KG1 (cell line): Measurements from ENCODE around the gene EVI5.
"Not testable (repeated sequence)": the region's sequence is repeated elsewhere in the genome, so short reads cannot be mapped to it uniquely, and the experiment has no call there.

Experiments
- DNase-seq: peaks from one replicate; lab custom pipeline; 2025; lab: John Stamatoyannopoulos, UW

The EVI5 gene

DNA sequence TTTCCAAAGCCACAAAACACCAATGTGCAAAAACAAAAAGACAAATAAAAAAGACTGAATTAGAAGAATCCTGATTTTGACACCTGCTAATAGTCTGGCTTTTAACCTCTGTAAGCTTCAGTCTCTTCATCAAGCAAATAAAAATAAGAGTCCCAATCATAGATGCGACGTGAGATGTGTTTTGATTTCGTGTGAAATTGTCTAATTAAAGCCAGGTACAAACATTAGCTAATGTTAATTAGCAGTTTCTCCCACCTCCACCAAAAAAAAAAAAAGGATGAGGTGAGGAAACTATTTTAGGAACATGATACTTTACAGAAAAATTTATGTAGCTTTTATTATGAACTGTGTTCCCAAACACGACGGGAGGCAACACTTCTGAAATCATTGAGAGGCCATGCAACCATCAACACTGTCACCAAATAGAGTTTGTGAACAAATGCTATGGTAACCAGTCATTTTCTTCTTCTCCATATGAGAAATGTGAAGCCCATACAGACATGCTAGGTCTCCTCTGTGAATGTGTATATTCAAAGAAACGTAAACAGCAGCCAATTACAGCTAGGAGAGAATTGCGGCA, 6.7 kb upstream of the EVI5 start:
- DNase-seq = no peak

DNA sequence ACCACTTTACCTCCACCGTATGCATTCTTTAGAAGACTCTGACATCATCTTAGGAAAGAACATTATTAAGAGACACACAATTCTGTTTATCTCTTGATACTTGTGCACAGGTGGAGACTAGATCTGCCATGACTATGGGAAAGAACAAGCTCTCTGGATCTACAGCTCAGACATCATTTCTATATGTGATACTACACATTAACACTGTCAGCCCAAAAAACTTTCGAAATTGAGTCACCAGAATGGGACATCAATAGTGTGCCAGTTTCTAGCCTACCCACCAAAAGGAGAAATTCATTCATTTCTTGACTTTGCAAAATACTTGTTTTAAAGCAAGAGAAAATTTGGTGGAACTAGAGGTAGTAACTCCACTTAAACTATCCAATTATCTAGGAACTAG, 6.0 kb upstream of the EVI5 start:
- DNase-seq = no peak

DNA sequence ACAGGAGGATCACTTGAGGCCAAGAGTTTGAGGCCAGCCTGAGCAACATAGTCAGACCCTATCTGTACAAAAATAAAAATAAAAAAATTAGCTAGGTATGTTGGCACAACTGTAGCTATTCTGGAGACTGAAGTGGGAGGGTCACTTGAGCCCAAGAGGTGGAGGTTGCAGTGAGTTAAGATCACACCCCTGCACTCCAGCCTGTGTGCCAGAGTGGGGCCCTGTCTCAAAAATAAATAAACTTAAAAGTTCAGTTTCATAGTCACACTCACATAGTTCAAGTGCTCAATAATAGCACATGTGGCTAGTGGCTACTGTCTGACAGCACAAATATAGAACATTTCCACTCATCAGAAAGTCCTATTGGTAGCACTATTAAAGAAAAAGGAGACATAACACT, 5.2 kb upstream of the EVI5 start:
- no peak for DNase-seq

GRCh38 chr1:92786111-92786901, 1.4 kb upstream of the EVI5 start:
- DNase-seq = no peak

- no peak for DNase-seq
These were observed 778 bp downstream of the EVI5 start for GRCh38 chr1:92784021-92784638.

DNA sequence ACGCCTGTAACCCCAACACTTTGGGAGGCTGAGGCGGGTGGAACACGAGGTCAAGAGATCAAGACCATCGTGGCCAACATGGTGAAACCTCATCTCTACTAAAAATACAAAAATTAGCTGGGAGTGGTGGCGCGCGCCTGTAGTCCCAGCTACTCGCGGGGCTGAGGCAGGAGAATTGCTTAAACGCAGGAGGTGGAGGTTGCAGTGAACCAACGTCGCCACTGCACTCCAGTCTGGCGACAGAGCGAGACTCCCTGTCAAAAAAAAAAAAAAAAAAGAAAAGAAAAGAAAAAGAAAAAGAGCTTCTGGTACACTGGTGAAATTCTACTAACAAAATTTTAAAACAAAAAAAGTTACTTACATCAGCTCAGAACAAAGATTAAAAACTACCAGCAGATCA, 1.4 kb downstream of the EVI5 start:
- not testable (repeated sequence) for DNase-seq

DNA sequence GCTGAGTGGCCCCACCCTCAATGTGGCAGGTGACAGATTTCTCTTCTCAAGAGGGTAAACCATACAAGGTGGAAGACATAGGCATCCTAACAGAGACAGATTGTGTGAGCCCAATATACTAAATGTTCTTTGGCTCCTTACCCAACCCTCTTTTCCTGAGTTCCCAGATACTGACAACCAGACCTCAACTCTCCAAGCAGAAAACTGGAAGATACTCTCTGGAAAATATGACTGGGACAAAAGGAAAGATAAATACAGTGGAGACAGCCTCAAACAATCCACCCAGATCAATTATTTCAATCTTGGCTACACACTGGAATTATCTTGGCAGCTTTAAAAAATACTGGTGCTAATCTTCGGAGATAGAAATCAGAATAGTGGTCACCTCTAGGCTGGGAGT, 6.5 kb downstream of the EVI5 start:
- no peak for DNase-seq

GRCh38 chr1:92774407-92774806, 10.5 kb downstream of the EVI5 start:
- DNase-seq = no peak

GRCh38 chr1:92773749-92774148, 11.2 kb downstream of the EVI5 start:
- DNase-seq = not testable (repeated sequence)

- DNase-seq = no peak
These were observed 15.1 kb downstream of the EVI5 start for GRCh38 chr1:92769856-92770255.

GRCh38 chr1:92768915-92769314, 16.0 kb downstream of the EVI5 start:
- no peak for DNase-seq

- DNase-seq = no peak
These were observed 16.6 kb downstream of the EVI5 start for GRCh38 chr1:92768296-92768695.

GRCh38 chr1:92764116-92764515, 20.8 kb downstream of the EVI5 start:
- no peak for DNase-seq

DNA sequence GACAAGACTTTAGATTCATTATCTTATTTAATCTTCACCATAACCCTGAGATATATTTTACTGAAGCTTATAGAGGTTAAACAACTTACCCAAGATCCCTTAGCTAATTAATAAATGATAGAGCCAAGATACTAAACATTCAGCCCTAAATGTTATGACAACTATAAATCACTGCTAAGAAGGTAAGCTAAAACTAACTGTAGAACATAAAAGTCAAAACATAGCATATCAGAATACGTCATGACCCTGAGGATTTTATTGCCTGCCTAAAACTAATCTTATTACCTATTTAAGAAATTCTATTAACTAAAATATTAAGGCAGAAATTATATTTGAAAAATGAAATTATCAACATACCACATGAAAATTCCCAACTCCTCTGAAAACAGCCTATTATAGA, 22.6 kb downstream of the EVI5 start:
- no peak for DNase-seq

GRCh38 chr1:92759361-92759760, 25.5 kb downstream of the EVI5 start:
- no peak for DNase-seq

DNA sequence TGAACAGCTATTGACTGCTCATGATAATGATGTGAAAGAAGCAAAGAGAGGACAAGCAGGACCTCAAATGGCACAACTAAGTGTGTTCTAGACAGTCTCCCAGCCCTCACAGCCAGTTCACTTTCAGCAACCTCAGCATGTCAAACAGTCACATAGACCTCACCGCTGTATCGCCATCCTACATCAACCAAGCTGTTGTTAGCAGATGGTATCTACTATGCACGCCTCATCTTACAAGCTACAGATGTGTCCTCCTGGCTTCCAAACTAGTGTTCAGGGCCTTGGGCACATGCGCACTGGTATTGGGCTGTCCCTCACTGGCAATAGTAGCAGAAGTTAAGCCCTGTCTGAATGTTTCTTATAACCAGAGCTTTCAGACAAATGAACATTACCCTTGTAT, 28.4 kb downstream of the EVI5 start:
- no peak for DNase-seq

DNA sequence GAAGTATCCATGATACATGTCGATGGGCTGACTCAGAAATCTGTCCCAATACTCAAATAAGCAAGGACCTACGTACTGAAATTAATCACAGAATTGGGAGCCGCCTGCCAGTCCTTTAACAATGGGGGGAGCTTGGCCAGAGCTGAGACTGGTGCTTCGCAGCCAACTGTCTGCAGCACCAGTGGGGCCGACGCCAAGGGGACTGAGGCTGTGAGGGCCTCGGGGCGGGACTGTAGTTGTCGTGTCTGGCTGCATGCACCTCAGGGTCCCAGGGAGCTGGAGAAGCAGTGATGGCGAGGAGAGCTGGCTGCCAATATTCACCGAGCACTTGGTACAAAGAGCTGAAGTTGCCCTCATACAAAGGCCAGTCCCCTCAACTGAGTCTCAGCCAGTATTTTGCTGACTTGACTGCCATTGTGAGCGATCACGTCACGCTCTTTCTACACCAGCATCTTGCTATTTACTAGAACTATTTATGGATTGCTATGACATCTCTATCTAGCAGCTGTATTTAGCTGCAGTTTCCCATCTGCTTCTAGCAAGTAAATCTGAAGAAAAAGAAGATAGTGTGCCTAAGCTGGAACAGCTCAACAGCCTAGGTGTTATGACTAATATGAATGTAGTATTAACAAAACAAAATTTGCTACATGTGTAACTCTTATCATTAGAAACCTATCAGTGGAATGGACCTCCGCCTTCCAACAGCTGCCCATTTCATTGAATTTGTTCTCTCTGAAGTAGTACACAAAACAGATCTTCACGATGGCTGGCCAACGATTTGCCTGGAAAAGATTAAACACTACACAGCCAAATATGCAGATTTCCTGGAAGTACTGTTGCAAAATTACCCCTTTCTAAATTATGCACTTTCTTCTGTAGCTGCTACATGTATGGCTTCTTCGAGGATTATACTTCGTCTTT, 29.1 kb downstream of the EVI5 start:
- DNase-seq = no peak

- DNase-seq = no peak
These were observed 30.2 kb downstream of the EVI5 start for GRCh38 chr1:92754719-92755050.

- DNase-seq = no peak
These were observed 30.7 kb downstream of the EVI5 start for GRCh38 chr1:92754000-92754718.

DNA sequence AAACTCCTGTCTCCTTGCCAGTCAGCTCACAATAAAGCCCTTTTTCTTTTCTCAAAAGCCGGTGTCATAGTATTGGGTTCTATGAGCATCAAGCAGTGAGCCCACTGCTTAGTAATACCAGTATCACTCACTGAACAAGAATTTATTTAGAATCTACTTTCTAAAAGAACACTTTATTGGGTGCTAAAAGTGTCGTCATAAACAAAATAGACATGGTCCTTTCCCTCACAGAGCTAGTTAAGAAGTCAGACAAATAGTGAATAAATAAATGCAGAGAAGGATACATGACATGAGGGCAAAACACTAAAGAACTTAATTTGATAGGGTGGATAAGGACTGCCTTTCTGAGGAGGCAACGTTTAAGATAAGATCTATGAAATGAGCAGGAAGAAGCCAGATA, 32.2 kb downstream of the EVI5 start:
- DNase-seq = no peak

DNA sequence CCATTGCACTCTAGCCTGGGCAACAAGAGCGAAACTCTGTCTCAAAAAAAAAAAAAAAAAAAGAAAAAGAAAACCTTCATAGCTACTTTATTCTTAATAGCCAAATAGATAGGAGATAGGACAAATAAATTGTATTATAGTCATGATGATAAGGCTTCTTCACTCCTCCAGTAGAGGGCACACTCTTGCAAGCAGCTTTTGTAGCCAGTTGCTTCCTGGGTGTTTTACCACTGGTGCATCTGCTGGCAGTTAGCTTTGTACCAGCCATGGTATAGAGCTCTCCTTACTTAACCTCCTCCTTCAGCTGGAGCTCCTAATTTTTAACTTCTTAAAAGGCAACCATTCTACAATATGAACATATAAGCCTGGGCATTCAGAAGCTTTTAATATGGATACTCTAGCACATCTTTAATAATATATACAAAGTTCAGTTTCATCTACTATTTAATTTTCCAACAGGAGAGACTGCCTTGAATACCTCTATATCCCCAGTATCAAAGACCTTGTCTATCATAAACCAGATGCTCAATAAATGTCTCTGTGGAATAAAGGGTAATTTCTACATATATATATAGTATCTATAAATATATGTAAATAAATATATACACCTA, 35.8 kb downstream of the EVI5 start:
- no peak for DNase-seq
